ENCODE measurements around the gene TTC39A.
A peak's percentile ranks its signal among the peaks of the same experiment; 100 is the strongest.
"Not testable (repeated sequence)": the region's sequence is repeated elsewhere in the genome, so short reads cannot be mapped to it uniquely, and the experiment has no call there.

TTC39A gene

GRCh38 chr1:51328926-51329325, 1.4 kb downstream of the TTC39A start:
- H3K4me3 ChIP-seq (ENCODE audit: low read depth, low read length): no peak overlapping the region
- DNase-seq (ENCODE audit: low read depth): no peak
- no peak for TF ChIP-seq MYC (IDR thresholded peaks at IDR 0.05; ENCODE audit: low read depth, low read length)

DNA sequence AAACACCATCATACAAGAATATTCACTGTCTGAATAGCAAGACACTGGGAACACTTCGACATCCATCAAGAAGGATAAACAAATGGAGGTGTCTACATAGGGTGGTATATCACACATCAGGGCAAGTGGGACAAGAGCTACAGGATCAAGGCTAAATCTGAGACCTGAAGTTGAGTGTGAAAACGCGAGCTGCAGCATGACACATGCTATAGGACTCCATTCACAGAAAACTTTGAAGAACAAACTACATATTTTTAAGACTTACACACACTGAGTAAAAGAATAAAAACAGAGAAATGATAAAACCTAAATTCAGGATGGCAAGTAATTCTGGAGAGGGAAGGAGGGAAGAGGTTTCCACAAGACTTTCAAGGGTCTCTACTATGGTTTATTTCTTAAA, 2.1 kb downstream of the TTC39A start:
- no peak overlapping the region for H3K4me3 ChIP-seq (ENCODE audit: low read depth, low read length)
- no peak for TF ChIP-seq POLR2A (IDR thresholded peaks at IDR 0.05; ENCODE audit: extremely low read depth, insufficient read length)
- TF ChIP-seq MYC (IDR thresholded peaks at IDR 0.05; ENCODE audit: low read depth, low read length): no peak
- TF ChIP-seq, protein P1, sequence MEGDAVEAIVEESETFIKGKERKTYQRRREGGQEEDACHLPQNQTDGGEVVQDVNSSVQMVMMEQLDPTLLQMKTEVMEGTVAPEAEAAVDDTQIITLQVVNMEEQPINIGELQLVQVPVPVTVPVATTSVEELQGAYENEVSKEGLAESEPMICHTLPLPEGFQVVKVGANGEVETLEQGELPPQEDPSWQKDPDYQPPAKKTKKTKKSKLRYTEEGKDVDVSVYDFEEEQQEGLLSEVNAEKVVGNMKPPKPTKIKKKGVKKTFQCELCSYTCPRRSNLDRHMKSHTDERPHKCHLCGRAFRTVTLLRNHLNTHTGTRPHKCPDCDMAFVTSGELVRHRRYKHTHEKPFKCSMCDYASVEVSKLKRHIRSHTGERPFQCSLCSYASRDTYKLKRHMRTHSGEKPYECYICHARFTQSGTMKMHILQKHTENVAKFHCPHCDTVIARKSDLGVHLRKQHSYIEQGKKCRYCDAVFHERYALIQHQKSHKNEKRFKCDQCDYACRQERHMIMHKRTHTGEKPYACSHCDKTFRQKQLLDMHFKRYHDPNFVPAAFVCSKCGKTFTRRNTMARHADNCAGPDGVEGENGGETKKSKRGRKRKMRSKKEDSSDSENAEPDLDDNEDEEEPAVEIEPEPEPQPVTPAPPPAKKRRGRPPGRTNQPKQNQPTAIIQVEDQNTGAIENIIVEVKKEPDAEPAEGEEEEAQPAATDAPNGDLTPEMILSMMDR (IDR thresholded peaks at IDR 0.05; ENCODE audit: low read depth, low read length): no peak
- no peak for DNase-seq (ENCODE audit: low read depth)

DNA sequence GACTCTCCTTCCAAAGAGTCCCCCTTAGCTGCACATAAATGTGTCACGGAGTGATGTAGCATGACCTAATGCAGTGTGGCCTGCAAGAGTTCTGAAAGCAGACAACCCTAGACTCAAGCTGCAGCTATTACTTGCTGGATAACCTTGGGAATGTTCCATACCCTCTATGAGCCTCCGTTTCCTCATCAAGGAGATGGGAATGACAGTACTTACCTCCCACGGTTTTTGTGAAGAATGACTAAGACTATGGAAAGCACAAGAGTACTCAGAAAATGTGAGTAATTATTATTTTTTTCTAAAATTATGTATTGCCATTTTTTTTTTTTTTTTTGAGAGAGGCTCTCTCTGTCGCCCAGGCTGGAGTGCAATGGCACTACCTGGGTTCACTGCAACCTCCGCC, 3.0 kb downstream of the TTC39A start:
- TF ChIP-seq, protein P1 (IDR thresholded peaks at IDR 0.05; ENCODE audit: low read depth, low read length): no peak
- TF ChIP-seq MYC (IDR thresholded peaks at IDR 0.05; ENCODE audit: low read depth, low read length) (no peak), POLR2A (IDR thresholded peaks at IDR 0.05; ENCODE audit: extremely low read depth, insufficient read length) (no peak)
- TF ChIP-seq, protein P2, sequence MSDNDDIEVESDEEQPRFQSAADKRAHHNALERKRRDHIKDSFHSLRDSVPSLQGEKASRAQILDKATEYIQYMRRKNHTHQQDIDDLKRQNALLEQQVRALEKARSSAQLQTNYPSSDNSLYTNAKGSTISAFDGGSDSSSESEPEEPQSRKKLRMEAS (IDR thresholded peaks at IDR 0.05; ENCODE audit: low read depth, low read length): no peak
- no peak overlapping the region for H3K4me3 ChIP-seq (ENCODE audit: low read depth, low read length)
- no peak for DNase-seq (ENCODE audit: low read depth)

DNA sequence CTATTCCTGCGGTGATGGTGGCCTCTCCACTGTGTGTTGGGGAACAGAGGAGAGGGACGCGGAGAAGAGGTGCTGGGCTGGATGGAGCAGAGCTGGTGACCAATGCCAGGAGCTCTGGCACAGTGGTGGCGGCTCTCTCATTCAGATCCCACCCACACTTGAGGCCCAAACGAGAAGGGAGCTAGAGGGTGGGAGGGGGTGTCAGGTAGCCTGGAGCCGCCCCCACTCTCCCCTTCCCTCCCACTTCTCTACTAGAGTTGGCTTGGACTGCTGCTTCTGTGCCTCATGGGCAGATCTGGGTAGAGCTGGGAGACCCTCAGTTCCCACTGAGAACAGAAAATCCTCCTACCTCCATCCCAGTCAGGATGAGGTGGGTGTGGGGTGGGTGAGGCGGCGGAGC, 3.5 kb downstream of the TTC39A start:
- no peak for DNase-seq (ENCODE audit: low read depth)

DNA sequence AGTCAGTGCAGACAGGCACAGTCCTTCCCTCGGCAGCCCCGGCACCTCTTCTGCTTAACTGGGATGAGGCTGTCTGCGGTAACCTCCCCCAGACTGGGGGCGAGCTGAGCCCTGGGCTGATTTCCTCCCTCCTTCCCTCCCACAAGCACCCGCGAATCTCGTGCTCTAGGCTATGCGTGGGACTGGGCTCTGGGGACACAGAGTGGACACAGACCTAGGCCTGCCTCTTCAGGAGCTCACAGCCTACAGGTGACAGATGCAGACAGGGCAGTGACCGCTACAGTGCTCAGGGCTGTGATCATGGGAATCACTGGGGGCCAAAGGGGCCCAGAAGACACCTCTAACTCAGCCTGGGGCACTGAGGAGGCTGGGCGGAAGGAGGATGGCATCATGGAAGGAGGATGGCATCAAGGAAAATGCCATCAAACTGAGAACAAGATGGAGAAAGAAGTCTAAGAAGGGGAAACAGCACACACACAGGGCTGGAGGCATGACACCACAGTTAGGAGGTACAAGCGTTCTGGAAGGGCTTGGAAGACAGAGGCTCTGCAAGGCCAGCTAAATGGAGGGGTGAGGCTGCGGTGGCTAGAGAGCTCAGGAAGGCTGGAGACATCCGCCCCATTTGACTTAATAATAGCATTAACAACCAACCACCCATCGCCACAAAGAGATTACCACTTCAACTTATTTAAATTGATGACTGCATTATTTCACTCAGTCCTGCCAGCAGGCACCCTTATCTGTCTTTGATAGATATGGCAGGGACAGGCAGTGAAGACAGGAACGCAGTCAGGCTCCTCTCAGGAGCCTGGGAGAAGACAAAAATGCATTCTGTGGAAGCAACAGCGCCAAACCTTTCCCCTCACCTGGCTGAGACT, 4.2 kb downstream of the TTC39A start:
- peak; percentile 37 for DNase-seq (ENCODE audit: low read depth)
- TF ChIP-seq, protein P2 (IDR thresholded peaks at IDR 0.05; ENCODE audit: low read depth, low read length): no peak
- TF ChIP-seq, protein P1 (IDR thresholded peaks at IDR 0.05; ENCODE audit: low read depth, low read length): no peak
- no peak for TF ChIP-seq POLR2A (IDR thresholded peaks at IDR 0.05; ENCODE audit: extremely low read depth, insufficient read length)
- TF ChIP-seq MYC (IDR thresholded peaks at IDR 0.05; ENCODE audit: low read depth, low read length): no peak

More for the DNA sequence above, 3.5 kb downstream of the TTC39A start:
- no peak overlapping the region for H3K4me3 ChIP-seq (ENCODE audit: low read depth, low read length)
- TF ChIP-seq, protein P2 (IDR thresholded peaks at IDR 0.05; ENCODE audit: low read depth, low read length): no peak
- TF ChIP-seq, protein P1 (IDR thresholded peaks at IDR 0.05; ENCODE audit: low read depth, low read length): no peak
- TF ChIP-seq MYC (IDR thresholded peaks at IDR 0.05; ENCODE audit: low read depth, low read length) (no peak), POLR2A (IDR thresholded peaks at IDR 0.05; ENCODE audit: extremely low read depth, insufficient read length) (no peak)

DNA sequence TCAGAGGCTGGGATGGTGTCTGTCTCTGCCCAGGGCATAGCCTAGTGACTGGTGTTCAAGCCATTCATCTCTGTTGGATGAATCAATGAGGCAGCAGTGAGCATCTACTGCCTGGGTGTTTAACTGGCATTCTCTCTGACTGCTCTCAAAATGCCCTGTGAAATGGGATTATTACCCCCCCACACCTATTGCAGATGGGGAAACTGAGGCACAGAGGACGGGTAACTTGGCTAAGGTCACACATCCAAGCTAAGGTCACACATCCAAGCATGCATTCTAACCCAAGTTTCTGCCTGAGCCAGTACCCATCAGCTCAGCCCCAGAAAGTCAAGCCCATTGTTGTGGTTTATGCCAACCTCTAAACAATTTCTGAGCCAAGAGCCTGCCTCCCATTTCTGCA, 5.0 kb downstream of the TTC39A start:
- H3K4me3 ChIP-seq (ENCODE audit: low read depth, low read length): no peak overlapping the region
- DNase-seq (ENCODE audit: low read depth): no peak
- TF ChIP-seq POLR2A (IDR thresholded peaks at IDR 0.05; ENCODE audit: extremely low read depth, insufficient read length) (no peak), MYC (IDR thresholded peaks at IDR 0.05; ENCODE audit: low read depth, low read length) (no peak)
- TF ChIP-seq, protein P1 (IDR thresholded peaks at IDR 0.05; ENCODE audit: low read depth, low read length): no peak
- TF ChIP-seq, protein P2 (IDR thresholded peaks at IDR 0.05; ENCODE audit: low read depth, low read length): no peak

More for the DNA sequence above, 4.2 kb downstream of the TTC39A start:
- no peak overlapping the region for H3K4me3 ChIP-seq (ENCODE audit: low read depth, low read length)

- not testable (repeated sequence) for DNase-seq (ENCODE audit: low read depth)
Measured at GRCh38 chr1:51325011-51325385, 5.4 kb downstream of the TTC39A start.

More at GRCh38 chr1:51325011-51325385, 5.4 kb downstream of the TTC39A start:
- not testable (repeated sequence) for H3K4me3 ChIP-seq (ENCODE audit: low read depth, low read length)

Data from NB4 (cell line).